A673 (cell line): ENCODE measurements around the gene FSCN2.
A peak's percentile ranks its signal among the peaks of the same experiment; 100 is the strongest.

ENCODE experiments used
- EZH2 ChIP-seq: fragments of 200-600 bp; sonication (generic); IDR thresholded peaks from 2 replicates; pipeline ENCODE4 v1.6.1; 2017; ENCODE audit warnings: borderline replicate concordance, low read depth, mild to moderate bottlenecking, mixed read lengths, antibody characterized with exemption, low read length; ENCODE audit not compliant: poor library complexity, severe bottlenecking
- TF ChIP-seq, protein P1 (sequence below): fragments of 300-800, 200-600 bp; sonication (generic); conservative IDR thresholded peaks from 2 replicates; pipeline ENCODE4 v1.5.1; 2017; ENCODE audit warnings: low read depth, mild to moderate bottlenecking, antibody characterized with exemption, low read length, moderate library complexity, mixed read lengths

DNA sequence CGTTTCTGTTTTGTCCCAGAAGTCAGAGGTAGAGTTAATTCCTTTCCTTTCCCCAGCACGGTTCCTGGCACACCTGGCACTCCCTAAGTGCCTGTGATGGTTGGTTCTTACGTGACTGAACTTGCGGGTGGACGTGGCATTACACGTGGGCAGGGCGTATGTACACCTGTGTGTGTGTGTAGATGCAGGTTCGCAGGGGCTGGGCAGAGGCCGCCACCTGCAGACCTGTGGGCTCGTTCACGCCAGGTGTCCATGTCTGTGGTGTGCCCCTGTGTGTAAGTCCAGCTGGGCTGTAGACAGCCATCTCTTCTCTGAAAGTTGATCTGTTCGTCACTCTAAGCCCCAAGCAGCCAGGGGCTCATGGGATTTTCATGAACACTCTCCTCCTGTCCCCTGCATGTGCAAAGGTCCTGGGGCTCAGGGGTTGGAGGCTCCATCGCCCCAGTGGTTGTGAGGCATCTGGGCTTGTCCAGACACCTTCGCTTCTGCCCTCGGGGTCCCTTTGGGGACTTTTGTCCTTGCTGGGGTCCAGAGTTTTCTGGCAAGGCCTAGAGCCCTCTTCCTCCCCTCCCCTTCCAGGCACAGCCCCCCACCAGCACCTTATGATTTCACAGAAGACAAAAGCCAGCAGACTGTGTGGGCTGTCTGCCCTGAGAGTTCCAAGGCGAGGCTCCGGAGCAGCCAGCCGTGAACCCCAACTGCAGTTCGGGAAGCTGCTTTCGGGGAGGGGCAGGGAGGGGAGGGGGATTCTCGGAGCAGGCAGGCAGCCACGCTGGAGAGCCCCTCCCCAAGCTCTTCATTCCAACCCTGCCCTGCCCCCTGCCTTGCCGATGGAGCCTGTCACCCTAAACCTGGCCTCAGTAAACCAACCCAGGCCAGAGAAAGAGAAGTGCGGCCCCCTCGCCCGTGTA is 5.4 kb upstream of the FSCN2 start:
- no peak for TF ChIP-seq EZH2
- TF ChIP-seq, protein P1, sequence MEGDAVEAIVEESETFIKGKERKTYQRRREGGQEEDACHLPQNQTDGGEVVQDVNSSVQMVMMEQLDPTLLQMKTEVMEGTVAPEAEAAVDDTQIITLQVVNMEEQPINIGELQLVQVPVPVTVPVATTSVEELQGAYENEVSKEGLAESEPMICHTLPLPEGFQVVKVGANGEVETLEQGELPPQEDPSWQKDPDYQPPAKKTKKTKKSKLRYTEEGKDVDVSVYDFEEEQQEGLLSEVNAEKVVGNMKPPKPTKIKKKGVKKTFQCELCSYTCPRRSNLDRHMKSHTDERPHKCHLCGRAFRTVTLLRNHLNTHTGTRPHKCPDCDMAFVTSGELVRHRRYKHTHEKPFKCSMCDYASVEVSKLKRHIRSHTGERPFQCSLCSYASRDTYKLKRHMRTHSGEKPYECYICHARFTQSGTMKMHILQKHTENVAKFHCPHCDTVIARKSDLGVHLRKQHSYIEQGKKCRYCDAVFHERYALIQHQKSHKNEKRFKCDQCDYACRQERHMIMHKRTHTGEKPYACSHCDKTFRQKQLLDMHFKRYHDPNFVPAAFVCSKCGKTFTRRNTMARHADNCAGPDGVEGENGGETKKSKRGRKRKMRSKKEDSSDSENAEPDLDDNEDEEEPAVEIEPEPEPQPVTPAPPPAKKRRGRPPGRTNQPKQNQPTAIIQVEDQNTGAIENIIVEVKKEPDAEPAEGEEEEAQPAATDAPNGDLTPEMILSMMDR = 0 out of 2 replicates have a peak, but pooled peaks have one; percentile 24
